NCI-H2081 treated with DMSO at 0.1 percent for 48 hours (cell line): ENCODE results near the gene MRPS23.

Experiments
- DNase-seq: peaks from one replicate; lab custom pipeline; 2025; lab: John Stamatoyannopoulos, UW

Gene MRPS23

GRCh38 chr17:57849874-57850754 lies at the start of gene MRPS23:
Gene MRPS23 (minus strand): TSS chr17:57850044. CDS start chr17:57850010, 34 bp downstream.
- DNase-seq, result peak; percentile 97

GRCh38 chr17:57899391-57899790 lies 49.5 kb upstream of the MRPS23 start:
- no peak for DNase-seq

GRCh38 chr17:57898487-57899311 lies 48.9 kb upstream of the MRPS23 start:
- DNase-seq, result no peak

- DNase-seq, result no peak
Measured at GRCh38 chr17:57895382-57896060, 45.7 kb upstream of the MRPS23 start.

GRCh38 chr17:57894848-57895247 lies 45.0 kb upstream of the MRPS23 start:
- DNase-seq, result no peak

GRCh38 chr17:57892820-57893595 lies 43.2 kb upstream of the MRPS23 start:
- DNase-seq, result no peak

- DNase-seq, result no peak
Measured at GRCh38 chr17:57892146-57892819, 42.4 kb upstream of the MRPS23 start.

- DNase-seq, result no peak
Measured at GRCh38 chr17:57890857-57891232, 41.0 kb upstream of the MRPS23 start.

GRCh38 chr17:57889892-57890856 lies 40.3 kb upstream of the MRPS23 start:
- DNase-seq, result no peak

- DNase-seq, result no peak
Measured at GRCh38 chr17:57889252-57889651, 39.4 kb upstream of the MRPS23 start.

- DNase-seq, result no peak
Measured at GRCh38 chr17:57888311-57889216, 38.7 kb upstream of the MRPS23 start.

GRCh38 chr17:57887161-57887560 lies 37.3 kb upstream of the MRPS23 start:
- DNase-seq, result no peak

- no peak for DNase-seq
Measured at GRCh38 chr17:57886020-57886419, 36.2 kb upstream of the MRPS23 start.

- no peak for DNase-seq
Measured at GRCh38 chr17:57885148-57885915, 35.5 kb upstream of the MRPS23 start.

- DNase-seq, result no peak
Measured at GRCh38 chr17:57881783-57882351, 32.0 kb upstream of the MRPS23 start.

GRCh38 chr17:57881143-57881542 lies 31.3 kb upstream of the MRPS23 start:
- DNase-seq, result no peak

- DNase-seq, result no peak
Measured at GRCh38 chr17:57880086-57880456, 30.2 kb upstream of the MRPS23 start.
